Right atrium auricular region (tissue), 2 donors: ENCODE measurements around the gene WASHC4. TPM values are rescaled to one million over a fixed set of nuclear protein-coding genes. Genes with fewer than 3 reads are reported as not detected.

ENCODE experiments used
- DNase-seq: peaks from one replicate; pipeline ENCODE4 v3.0.0-alpha.2; 2019; ENCODE audit warnings: low spot score
- H3K27ac ChIP-seq, 2 donors: fragments of 200-600 bp; sonication (generic); 1 replicate in 1 of 2; 2 replicates in 1 of 2; pipeline ENCODE4 v1.5.1; 2016 to 2019
- H3K27me3 ChIP-seq, 2 donors: fragments of 200-600 bp; sonication (generic); one replicate each; pipeline versions ENCODE4 v1.5.1 to v1.6.0; 2017 to 2019
- H3K36me3 ChIP-seq: fragments of 200-600 bp; sonication (generic); one replicate; pipeline ENCODE4 v1.5.1; 2016
- H3K4me1 ChIP-seq, 2 donors: fragments of 200-600 bp; sonication (generic); one replicate each; pipeline versions ENCODE4 v1.5.1 to v1.6.0; 2017 to 2019
- H3K4me3 ChIP-seq, 2 donors: fragments of 200-600 bp; sonication (generic); 1 replicate in 1 of 2; 2 replicates in 1 of 2; pipeline ENCODE4 v1.5.1; 2017 to 2019; ENCODE audit warnings: mild to moderate bottlenecking in 1 of 2, moderate library complexity in 1 of 2
- H3K9me3 ChIP-seq, 2 donors: fragments of 200-600 bp; sonication (generic); one replicate each; pipeline ENCODE4 v1.5.1; 2019
- CTCF ChIP-seq, 2 donors: fragments of 200-600 bp; sonication (generic); IDR thresholded peaks; one replicate each; pipeline ENCODE4 v1.5.1; 2019; ENCODE audit warnings: antibody characterized with exemption in 2 of 2
- total RNA-seq, 2 donors: library from RNA; depleted of rRNA; stranded (reverse); fragments of >200 nt; gene quantifications; one replicate each; pipeline ENCODE4 v1.1.0, GENCODE V29; 2016

The WASHC4 gene
- total RNA-seq, 2 donors from 2014 or later = 19.5 to 23.8 TPM

DNA sequence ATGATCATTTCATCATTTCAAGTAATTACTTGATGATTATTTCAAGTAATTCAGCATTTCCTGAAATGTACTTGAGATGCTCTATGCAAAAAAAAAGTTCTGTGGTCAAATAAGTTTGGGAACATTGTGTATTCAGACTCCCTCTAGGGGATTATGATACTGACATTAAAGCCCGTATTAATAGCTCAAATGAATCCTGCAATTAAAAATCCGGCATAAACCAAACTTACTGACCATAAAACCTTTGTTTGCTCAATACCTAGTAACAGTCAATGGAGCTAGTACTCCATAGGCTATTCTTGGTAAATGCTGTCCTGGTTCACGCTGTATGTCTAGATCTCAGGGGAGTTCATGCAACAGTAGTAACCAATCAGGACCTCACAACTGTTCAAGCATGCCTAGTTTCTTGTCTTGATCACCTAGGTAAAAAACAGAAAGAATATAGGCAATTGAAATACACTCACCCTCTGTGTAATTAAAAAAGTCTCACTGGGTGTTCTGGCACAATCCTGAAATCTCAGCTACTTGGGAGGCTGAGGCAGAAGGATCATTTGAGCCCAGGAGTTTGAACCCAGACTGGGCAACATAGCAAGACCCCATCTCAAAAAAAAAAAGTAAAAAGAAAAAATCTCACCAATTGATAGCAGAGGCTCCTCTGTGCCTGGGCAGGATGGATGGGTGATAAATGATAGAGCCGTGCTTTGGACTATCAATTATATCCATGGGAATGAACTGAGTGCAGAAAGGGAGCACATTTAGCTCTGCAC lies 37.4 kb upstream of the WASHC4 start:
- Histone ChIP-seq H3K36me3 (no peaks in the 10 kb centered on the region), H3K9me3 (no peaks in the 10 kb centered on the region), H3K27me3 (no peaks in the 10 kb centered on the region), H3K4me3 (no peak overlapping the region), H3K27ac (no peak overlapping the region), H3K4me1 (no peaks in the 10 kb centered on the region)
- no peak for DNase-seq
- TF ChIP-seq CTCF (IDR thresholded peaks at IDR 0.05) = no peak

DNA sequence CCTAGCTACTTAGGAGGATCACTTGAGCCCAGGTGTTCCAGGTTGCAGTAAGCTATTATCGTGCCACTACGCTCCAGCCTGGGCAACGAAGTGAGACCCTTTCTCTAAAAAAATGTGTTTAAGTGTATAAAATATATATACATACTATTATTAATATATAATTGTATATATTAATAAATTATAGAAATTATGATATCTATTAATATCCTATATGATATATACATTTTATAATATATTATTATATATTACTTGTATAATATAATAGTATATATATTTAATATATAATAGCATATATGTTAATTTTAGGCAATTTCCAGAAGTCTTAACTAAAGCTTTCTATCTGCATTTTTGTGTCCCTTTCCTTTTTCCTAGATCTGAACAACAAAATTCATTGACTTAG lies 35.5 kb upstream of the WASHC4 start:
- no peak for DNase-seq
- Histone ChIP-seq H3K9me3 (no peaks in the 10 kb centered on the region), H3K4me3 (no peak overlapping the region), H3K36me3 (no peaks in the 10 kb centered on the region), H3K27me3 (no peaks in the 10 kb centered on the region), H3K27ac (no peak overlapping the region), H3K4me1 (no peaks in the 10 kb centered on the region)
- no peak for TF ChIP-seq CTCF (IDR thresholded peaks at IDR 0.05)

GRCh38 chr12:105072888-105073488 lies 34.5 kb upstream of the WASHC4 start:
- no peak for DNase-seq
- no peak for TF ChIP-seq CTCF (IDR thresholded peaks at IDR 0.05)

DNA sequence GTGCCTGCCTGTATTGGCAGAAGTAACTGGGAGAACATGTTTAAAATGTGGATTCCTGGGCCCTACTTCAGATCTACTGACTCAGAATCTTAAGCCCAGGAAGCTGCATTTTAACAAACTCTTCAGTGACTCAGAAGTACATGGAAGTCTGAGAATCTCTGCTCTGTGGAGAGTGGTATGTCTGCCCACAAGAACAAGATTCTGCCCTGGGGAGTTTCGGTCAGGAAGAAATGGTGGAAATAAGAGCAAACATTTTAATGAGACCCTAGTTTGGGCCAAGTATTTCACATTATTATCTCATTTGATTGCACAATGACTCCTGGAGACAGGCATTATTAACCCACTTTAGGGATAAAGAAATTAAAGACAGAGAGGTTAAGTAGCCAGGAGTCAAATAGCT lies 31.4 kb upstream of the WASHC4 start:
- Histone ChIP-seq H3K27me3 (no peaks in the 10 kb centered on the region), H3K36me3 (no peaks in the 10 kb centered on the region), H3K9me3 (no peaks in the 10 kb centered on the region), H3K4me3 (no peak overlapping the region), H3K4me1 (no peaks in the 10 kb centered on the region), H3K27ac (no peak overlapping the region)
- TF ChIP-seq CTCF (IDR thresholded peaks at IDR 0.05) = no peak
- DNase-seq = no peak

More at GRCh38 chr12:105072888-105073488, 34.5 kb upstream of the WASHC4 start:
- Histone ChIP-seq H3K4me1 (no peaks in the 10 kb centered on the region), H3K4me3 (no peak overlapping the region), H3K9me3 (no peaks in the 10 kb centered on the region), H3K27me3 (no peaks in the 10 kb centered on the region), H3K27ac (no peak overlapping the region), H3K36me3 (no peaks in the 10 kb centered on the region)

GRCh38 chr12:105076913-105077312 lies 30.6 kb upstream of the WASHC4 start:
- DNase-seq = no peak
- Histone ChIP-seq H3K27me3 (no peaks in the 10 kb centered on the region), H3K27ac (no peak overlapping the region), H3K4me1 (no peaks in the 10 kb centered on the region), H3K9me3 (no peaks in the 10 kb centered on the region), H3K4me3 (no peak overlapping the region), H3K36me3 (no peaks in the 10 kb centered on the region)
- TF ChIP-seq CTCF (IDR thresholded peaks at IDR 0.05) = no peak
